GM21526 (cell line): ENCODE measurements around the gene MUC5AC.
"Not testable (repeated sequence)": the region's sequence is repeated elsewhere in the genome, so short reads cannot be mapped to it uniquely, and the experiment has no call there.

Experiments used
- ATAC-seq: cut with Tn5 transposase; IDR thresholded peaks from one replicate; pipeline ENCODE4 v1.9.1; 2021; ENCODE audit warnings: moderate library complexity; ENCODE audit not compliant: unreplicated experiment, low FRiP score

The MUC5AC gene

DNA sequence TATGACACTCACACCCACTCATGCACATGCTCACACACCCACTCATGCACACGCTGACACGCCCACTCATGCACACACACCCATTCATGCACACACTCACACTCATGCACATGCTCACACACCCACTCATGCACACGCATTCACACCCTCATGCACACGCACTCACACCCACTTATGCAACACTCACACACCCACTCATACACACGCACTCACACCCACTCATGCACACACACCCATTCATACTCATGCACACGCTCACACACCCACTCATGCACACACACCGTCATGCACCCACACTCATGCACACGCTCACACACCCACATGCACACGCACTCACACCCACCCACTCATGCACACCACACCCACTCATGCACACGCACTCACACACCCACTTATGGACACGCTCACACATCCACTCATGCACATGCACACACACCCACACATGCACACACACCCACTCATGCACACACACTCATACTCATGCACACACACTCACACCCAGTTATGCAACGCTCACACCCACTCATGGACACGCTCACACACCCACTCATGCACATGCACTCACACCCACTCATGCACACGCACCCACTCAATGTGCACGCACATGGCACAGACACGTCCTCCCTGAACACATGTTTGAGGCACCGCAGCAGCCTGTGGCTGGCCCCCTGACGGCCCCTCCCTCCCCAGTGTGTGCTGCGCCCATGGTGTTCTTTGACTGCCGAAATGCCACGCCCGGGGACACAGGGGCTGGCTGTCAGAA lies 17.9 kb downstream of the MUC5AC start:
- ATAC-seq = no peak

DNA sequence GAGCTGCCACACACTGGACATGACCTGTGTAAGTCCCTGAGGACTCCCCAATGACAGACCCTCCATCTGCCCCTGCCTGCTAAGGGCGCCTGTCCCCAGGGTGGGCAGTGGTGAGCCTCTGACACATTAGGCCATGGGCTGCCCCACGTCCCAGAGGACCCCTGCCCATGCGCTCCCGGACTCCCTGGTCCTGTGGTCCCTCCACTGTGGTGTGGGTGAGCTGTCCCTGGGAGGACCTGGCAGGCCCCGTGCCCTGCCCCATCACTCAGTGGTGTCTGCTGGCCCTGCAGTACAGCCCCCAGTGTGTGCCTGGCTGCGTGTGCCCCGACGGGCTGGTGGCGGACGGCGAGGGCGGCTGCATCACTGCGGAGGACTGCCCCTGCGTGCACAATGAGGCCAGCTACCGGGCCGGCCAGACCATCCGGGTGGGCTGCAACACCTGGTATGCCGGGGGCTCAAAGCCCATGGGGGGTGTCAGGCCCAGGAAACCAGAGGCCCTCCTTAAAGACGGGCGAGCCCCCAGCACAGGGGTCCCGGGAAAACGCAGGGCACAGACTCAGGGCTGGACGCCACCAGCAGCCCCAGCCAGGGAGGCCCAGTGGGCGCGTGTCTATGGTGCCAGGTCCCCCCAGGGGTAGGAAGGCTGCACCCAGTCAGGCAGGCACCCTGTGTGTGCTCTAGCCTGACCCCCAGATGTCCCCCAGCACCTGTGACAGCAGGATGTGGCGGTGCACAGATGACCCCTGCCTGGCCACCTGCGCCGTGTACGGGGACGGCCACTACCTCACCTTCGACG lies 18.7 kb downstream of the MUC5AC start:
- no peak for ATAC-seq

DNA sequence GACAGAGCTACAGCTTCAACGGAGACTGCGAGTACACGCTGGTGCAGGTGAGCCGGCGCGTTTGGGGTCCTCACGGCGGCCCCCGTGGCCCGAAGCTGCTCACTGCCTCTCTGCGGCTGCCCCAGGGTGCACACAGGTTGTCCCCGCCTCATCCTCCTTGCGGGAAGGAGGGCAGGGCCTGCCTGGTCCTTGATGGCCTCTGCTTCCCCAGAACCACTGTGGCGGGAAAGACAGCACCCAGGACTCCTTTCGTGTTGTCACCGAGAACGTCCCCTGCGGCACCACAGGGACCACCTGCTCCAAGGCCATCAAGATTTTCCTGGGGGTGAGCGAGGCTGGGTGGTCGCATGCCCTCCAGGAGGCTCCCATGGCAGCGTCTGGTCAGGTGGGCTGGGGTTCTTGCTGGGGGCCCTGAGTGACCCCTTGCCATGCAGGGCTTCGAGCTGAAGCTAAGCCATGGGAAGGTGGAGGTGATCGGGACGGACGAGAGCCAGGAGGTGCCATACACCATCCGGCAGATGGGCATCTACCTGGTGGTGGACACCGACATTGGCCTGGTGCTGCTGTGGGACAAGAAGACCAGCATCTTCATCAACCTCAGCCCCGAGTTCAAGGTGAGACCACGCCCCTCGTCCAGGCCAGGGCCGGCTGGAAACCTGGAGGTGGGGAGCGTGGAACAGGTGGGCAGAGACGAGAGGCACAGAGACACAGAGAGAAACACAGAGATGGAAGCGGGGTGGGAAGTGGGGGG lies 19.4 kb downstream of the MUC5AC start:
- no peak for ATAC-seq

DNA sequence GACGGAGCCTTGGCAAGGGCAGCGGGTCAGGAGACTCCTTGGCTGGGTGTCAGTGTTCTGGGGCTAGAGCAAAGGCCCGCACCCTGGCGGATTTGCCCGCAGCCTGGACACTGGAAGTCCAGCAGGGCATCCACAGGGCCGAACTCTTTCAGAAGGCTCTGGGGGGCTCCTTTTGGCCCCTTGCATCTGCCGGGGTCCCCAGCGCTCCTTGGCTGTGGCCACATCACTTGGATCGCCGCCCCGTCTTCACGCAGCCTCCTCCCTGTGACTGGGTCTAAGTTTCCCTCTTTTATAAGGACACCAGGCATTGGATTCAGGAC lies 20.0 kb downstream of the MUC5AC start:
- ATAC-seq = no peak

DNA sequence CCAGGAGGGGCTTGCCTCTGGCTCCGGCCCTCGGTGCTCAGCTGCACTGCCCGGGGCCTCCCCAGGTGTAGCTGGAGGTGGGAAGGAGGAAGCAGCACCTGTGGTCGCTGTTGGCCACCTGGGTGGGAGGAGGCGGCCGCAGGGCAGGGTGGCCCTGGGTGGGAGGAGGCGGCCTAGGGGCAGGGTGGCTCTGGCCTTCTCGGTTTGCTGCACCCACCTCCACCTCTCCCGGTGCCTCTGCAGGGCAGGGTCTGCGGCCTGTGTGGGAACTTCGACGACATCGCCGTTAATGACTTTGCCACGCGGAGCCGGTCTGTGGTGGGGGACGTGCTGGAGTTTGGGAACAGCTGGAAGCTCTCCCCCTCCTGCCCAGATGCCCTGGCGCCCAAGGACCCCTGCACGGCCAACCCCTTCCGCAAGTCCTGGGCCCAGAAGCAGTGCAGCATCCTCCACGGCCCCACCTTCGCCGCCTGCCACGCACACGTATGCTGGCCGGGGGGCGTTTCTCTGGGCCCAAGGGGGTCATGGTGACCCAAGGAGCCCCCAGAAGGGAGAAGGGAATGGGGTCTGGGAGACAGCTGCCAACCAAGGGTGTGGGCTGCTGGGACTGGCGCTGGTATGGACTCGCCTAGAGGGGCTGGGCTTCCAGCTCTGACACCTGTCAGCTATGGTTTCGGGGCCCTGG lies 20.6 kb downstream of the MUC5AC start:
- ATAC-seq = no peak

DNA sequence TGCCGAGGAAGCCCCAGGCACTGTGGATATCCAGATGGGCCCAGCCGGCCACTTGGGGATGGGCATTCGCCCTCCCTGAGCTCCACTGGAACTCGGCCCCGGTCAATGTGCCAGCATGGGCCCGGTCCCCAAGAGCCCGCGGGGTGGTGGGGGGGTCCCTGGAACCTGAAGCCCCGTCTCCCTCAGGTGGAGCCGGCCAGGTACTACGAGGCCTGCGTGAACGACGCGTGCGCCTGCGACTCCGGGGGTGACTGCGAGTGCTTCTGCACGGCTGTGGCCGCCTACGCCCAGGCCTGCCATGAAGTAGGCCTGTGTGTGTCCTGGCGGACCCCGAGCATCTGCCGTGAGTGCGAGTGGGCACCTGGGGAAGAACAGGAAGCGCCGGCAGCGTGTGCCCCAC lies 21.2 kb downstream of the MUC5AC start:
- ATAC-seq = no peak

DNA sequence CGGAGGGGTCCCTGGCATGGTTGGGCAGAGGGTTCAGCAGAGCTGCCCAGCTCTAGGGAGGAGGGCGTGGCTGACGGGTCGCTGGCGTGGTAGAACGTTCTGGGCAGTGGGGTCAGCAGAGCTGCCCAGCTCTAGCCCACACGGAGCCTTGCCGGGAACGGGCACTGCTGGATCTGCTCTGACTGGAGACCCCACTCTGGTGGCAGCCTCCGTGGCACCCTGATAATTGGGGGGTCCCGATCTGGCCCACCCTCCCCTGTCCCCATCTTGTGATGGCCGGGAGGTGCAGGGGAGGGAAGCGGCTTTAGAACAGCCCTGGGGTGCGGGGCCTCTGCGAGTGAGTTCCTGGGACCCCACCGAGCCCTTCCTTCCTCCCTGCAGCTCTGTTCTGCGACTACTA lies 21.9 kb downstream of the MUC5AC start:
- ATAC-seq = no peak

DNA sequence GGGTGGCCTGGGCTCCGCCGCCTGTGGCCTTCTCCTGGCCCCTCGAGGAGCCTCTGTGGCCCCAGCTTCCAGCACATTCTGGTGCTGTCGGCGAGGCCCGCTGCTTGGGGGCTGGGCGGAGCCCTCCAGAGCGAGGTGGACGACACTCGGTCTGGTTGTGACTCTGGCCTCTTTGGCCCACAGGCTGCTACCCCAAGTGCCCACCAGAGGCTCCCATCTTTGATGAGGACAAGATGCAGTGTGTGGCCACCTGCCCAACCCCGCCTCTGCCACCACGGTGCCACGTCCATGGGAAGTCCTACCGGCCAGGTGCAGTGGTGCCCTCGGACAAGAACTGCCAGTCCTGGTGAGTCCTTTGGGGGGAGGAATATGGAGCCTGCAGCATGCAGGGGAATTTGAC lies 22.4 kb downstream of the MUC5AC start:
- no peak for ATAC-seq

DNA sequence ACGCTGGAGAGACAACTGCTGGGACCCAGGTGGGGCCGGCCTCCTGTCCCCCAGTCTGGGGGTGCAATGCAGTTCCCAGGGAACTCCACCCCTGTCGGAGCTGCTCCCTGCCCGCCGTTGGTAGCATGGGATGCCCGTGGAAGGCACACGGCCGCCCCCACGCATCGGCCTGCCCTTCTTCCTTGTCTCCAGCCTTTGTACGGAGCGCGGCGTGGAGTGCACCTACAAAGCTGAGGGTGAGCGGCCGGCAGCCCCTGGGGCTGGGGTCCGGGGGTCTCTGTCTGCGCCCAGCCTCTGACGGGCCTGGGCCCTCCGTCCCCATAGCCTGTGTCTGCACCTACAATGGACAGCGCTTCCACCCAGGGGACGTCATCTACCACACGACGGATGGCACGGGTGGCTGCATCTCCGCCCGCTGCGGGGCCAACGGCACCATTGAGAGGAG lies 23.2 kb downstream of the MUC5AC start:
- ATAC-seq = no peak

DNA sequence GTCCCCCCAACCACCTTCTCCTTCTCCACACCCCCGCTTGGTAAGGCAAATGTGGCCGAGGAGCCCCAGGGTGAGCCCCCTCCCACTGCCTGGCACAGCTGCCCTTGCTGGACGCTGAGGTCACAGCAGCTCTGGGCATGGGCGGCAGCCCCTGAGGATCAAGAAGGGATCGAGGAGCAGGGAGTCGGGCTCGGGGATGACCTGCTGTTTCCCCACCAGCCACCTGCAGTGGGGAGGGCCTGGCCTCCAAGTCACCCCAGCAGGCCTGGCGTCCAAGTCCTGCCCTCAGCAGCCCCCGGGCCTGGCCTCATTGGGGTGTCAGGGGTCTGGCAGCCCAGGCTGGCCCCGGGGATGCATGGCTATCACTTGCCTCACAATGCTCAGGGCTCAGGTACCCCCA lies 23.7 kb downstream of the MUC5AC start:
- no peak for ATAC-seq

DNA sequence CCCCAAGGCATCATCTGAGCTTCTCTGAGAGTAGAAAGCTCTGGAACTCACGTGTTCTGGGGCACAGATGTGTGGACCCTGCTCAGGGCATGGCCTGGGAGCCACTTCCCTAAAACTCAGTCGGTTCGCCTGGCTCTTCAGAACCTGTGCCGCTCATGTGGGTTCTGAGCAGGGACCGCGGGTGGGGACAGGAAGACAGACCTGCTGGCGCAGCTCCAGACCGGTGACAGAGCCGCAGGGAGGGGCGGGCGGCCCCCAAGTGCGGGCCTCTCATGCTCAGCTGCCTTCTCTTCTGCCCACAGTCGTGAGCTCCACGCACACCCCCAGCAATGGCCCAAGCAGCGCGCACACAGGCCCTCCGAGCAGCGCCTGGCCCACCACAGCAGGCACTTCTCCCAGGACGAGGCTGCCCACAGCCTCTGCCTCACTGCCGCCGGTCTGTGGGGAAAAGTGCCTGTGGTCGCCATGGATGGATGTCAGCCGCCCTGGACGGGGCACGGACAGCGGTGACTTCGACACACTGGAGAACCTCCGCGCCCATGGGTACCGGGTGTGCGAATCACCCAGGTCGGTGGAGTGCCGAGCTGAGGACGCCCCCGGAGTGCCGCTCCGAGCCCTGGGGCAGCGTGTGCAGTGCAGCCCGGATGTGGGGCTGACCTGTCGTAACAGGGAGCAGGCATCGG lies 24.2 kb downstream of the MUC5AC start:
- no peak for ATAC-seq

DNA sequence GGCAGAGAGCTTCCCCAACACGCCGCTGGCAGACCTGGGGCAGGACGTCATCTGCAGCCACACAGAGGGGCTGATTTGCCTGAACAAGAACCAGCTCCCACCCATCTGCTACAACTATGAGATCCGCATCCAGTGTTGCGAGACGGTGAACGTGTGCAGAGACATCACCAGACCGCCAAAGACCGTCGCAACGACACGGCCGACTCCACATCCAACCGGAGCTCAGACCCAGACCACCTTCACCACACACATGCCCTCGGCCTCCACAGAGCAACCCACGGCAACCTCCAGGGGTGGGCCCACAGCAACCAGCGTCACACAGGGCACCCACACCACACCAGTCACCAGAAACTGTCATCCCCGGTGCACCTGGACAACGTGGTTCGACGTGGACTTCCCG lies 26.4 kb downstream of the MUC5AC start:
- not testable (repeated sequence) for ATAC-seq

DNA sequence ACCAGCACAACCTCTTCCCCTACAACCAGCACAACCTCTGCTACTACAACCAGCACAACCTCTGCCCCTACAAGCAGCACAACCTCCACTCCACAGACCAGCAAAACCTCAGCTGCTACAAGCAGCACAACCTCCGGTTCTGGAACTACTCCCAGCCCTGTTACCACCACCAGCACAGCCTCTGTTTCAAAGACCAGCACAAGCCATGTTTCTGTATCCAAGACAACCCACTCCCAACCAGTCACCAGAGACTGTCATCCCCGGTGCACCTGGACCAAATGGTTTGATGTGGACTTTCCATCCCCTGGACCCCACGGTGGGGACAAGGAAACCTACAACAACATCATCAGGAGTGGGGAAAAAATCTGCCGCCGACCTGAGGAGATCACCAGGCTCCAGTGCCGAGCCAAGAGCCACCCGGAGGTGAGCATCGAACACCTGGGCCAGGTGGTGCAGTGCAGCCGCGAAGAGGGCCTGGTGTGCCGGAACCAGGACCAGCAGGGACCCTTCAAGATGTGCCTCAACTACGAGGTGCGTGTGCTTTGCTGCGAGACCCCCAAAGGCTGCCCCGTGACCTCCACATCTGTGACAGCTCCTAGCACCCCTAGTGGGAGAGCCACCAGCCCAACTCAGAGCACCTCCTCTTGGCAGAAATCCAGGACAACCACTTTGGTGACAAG lies 30.8 kb downstream of the MUC5AC start:
- not testable (repeated sequence) for ATAC-seq

DNA sequence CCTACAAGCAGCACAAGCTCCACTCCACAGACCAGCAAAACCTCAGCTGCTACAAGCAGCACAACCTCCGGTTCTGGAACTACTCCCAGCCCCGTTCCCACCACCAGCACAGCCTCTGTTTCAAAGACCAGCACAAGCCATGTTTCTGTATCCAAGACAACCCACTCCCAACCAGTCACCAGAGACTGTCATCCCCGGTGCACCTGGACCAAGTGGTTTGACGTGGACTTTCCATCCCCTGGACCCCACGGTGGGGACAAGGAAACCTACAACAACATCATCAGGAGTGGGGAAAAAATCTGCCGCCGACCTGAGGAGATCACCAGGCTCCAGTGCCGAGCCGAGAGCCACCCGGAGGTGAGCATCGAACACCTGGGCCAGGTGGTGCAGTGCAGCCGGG lies 32.1 kb downstream of the MUC5AC start:
- not testable (repeated sequence) for ATAC-seq

DNA sequence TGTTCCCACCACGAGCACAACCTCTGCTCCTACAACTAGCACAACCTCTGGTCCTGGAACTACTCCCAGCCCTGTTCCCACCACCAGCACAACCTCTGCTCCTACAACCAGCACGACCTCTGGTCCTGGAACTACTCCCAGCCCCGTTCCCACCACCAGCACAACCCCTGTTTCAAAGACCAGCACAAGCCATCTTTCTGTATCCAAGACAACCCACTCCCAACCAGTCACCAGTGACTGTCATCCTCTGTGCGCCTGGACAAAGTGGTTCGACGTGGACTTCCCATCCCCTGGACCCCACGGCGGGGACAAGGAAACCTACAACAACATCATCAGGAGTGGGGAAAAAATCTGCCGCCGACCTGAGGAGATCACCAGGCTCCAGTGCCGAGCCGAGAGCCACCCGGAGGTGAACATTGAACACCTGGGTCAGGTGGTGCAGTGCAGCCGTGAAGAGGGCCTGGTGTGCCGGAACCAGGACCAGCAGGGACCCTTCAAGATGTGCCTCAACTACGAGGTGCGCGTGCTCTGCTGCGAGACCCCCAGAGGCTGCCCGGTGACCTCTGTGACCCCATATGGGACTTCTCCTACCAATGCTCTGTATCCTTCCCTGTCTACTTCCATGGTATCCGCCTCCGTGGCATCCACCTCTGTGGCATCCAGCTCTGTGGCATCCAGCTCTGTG lies 34.2 kb downstream of the MUC5AC start:
- not testable (repeated sequence) for ATAC-seq

DNA sequence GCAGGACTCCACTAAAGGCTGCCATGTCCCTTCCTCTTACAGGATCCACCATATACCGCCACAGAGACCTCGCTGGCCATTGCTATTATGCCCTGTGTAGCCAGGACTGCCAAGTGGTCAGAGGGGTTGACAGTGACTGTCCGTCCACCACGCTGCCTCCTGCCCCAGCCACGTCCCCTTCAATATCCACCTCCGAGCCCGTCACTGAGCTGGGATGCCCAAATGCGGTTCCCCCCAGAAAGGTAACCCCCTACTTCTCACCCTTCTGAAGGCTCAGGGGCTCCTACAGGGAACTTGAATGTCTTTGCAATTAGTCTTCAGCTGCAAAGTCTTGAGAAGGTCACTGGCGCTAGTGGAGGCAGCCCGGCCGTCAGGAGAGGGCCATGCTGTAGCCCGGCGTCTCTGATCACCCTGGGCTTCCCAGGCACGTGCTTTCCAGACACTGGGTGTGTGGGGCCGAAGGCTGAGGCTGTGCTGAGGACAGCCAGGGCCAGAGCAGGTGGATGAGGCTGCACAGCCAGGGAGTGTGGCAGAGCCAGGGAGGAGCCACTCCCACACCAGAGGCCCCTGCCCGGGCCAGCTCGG lies 35.1 kb downstream of the MUC5AC start:
- ATAC-seq = no peak

DNA sequence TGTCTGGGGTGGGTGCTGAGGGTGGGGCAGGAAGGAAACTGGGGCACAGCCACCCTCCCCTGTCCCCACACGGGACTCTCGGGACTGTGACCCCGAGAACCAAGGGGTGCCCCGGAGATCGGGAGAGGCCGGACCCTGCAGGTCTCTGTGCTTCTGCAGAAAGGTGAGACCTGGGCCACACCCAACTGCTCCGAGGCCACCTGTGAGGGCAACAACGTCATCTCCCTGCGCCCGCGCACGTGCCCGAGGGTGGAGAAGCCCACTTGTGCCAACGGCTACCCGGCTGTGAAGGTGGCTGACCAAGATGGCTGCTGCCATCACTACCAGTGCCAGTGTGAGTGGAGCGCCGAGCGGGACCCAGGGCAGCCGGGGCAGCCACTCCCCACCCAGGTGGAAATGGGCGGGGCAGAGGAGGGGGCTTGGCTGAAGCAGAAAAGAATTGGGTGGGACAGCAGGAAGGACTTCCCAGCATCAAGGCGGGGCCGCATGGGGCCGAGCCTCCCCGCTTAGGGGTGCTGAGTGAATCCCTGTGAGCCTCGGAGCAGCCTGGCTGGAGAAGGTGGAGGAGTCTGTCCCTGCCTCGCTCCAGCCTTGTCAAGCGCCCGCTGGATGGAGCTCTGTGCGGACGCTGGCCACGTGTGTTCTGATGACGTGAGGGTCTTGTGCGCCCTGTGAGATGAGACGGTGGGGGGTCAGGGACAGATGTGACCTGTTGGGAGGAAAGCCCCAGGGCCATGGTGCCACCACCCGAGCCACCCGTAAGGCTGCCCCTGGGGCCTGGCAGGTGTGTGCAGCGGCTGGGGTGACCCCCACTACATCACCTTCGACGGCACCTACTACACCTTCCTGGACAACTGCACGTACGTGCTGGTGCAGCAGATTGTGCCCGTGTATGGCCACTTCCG lies 35.8 kb downstream of the MUC5AC start:
- ATAC-seq = no peak
